Natural killer cell (primary cell): ENCODE results near the gene PRDX2. TPM values are rescaled to one million over a fixed set of nuclear protein-coding genes. Genes with fewer than 3 reads are reported as not detected.

Experiments
- ATAC-seq, 3 donors: fragments of 150-1000 bp in 2 of 3; fragments of 200-7000 bp in 1 of 3; cut with Tn5 transposase; 1 replicate in 1 of 3; 2 replicates in 2 of 3; pipeline ENCODE4 v1.10.0; 2021; ENCODE audit warnings: mild to moderate bottlenecking in 2 of 3, moderate library complexity in 2 of 3
- DNase-seq, 2 donors: peaks; one replicate each; pipeline versions ENCODE4 v3.0.0 to v3.0.0-alpha.2; 2013 to 2021; ENCODE audit warnings: mixed read lengths in 1 of 2
- H3K27ac ChIP-seq: one replicate; pipeline ENCODE4 v1.5.1; 2013; ENCODE audit warnings: mild to moderate bottlenecking, low read length
- H3K27me3 ChIP-seq: one replicate; pipeline ENCODE4 v1.6.1; 2013; ENCODE audit warnings: low read length; ENCODE audit not compliant: control insufficient read depth, insufficient read depth
- H3K36me3 ChIP-seq: one replicate; pipeline ENCODE4 v1.6.1; 2013; ENCODE audit warnings: low read length; ENCODE audit not compliant: control insufficient read depth, insufficient read depth
- H3K4me1 ChIP-seq: one replicate; pipeline ENCODE4 v1.6.1; 2013; ENCODE audit warnings: low read length; ENCODE audit not compliant: control insufficient read depth, insufficient read depth
- H3K4me3 ChIP-seq: one replicate; pipeline ENCODE4 v1.5.1; 2013; ENCODE audit warnings: low read length
- H3K9me3 ChIP-seq: one replicate; pipeline ENCODE4 v1.6.1; 2013; ENCODE audit warnings: low read length; ENCODE audit not compliant: control insufficient read depth, insufficient read depth
- H3K27ac Mint-ChIP-seq, 2 donors: one replicate each; pipeline ENCODE4 v1.8.0; 2022; ENCODE audit warnings: mild to moderate bottlenecking in 2 of 2, mixed read lengths in 2 of 2, moderate library complexity in 1 of 2
- H3K27me3 Mint-ChIP-seq, 2 donors: one replicate each; pipeline ENCODE4 v1.8.0; 2022; ENCODE audit warnings: low read depth in 2 of 2, mixed read lengths in 2 of 2
- H3K36me3 Mint-ChIP-seq: one replicate; pipeline ENCODE4 v1.8.0; 2022; ENCODE audit warnings: mixed read lengths
- H3K4me1 Mint-ChIP-seq, 2 donors: one replicate each; pipeline ENCODE4 v1.8.0; 2022; ENCODE audit warnings: mixed read lengths in 2 of 2
- H3K4me3 Mint-ChIP-seq: one replicate; pipeline ENCODE4 v1.8.0; 2022; ENCODE audit warnings: mild to moderate bottlenecking, moderate library complexity, mixed read lengths
- H3K9me3 Mint-ChIP-seq, 2 donors: one replicate each; pipeline ENCODE4 v1.8.0; 2022; ENCODE audit warnings: mixed read lengths in 2 of 2
- CTCF ChIP-seq: fragments of 200-600 bp; IDR thresholded peaks from one replicate; pipeline ENCODE4 v1.8.0; 2022; ENCODE audit warnings: antibody characterized with exemption
- WGBS: methylation state at CpG from one replicate; pipeline ENCODE4 v1.1.7; 2013; ENCODE audit warnings: missing lambda C conversion rate; ENCODE audit not compliant: insufficient coverage; 5-methylcytosine and 5-hydroxymethylcytosine counted together
- intact Hi-C: fragments of 100-400 bp; cut with micrococcal nuclease; formaldehyde crosslinking; loops from one replicate; pipeline ENCODE4 v1.14.2; 2022
- total RNA-seq, 4 donors: library from RNA; stranded (reverse); fragments of 120-200 nt in 1 of 4; gene quantifications; one replicate each; pipeline versions ENCODE4 v1.2.3 to v1.2.4, GENCODE V29; 2013 to 2022

PRDX2 gene
- total RNA-seq, 3 donors from 2014 or later (not counting 1 experiment from before 2014, with no cell fraction given) = 28.8 to 67.1 (median 66.9) TPM

- 25% methylated on average over 58 of the region's 58 CpGs for WGBS
- H3K36me3 Mint-ChIP-seq = no peaks in the 10 kb centered on the region
- peak within 1 kb of the TSS; percentile 83 for H3K4me3 Mint-ChIP-seq
- H3K4me1 Mint-ChIP-seq = peaks cover 12 to 27% of the 10 kb centered on the region in 2 donors
- Histone ChIP-seq H3K9me3 (no peaks in the 10 kb centered on the region), H3K4me3 (peak within 1 kb of the TSS; percentile 60), H3K36me3 (no peaks in the 10 kb centered on the region), H3K4me1 (peaks cover 41% of the 10 kb centered on the region), H3K27ac (peak within 1 kb of the TSS; percentile 49), H3K27me3 (no peaks in the 10 kb centered on the region)
- peak in 1 of 3 donors; percentile 11 for ATAC-seq
- H3K27me3 Mint-ChIP-seq = no peaks in the 10 kb centered on the region
- intact Hi-C loops = no loop called here
- peak in 1 of 2 donors; percentile 65 for DNase-seq
- H3K27ac Mint-ChIP-seq = peak within 1 kb of the TSS; percentile 72 to 85
- TF ChIP-seq CTCF = no peak
- H3K9me3 Mint-ChIP-seq = no peaks in the 10 kb centered on the region
Measured at GRCh38 chr19:12774588-12775555, 26.7 kb downstream of the PRDX2 start, which contains the start of gene HOOK2. TSS of gene HOOK2 (minus strand) at chr19:12775552. CDS start at chr19:12775449, 103 bp downstream.

- no peaks in the 10 kb centered on the region for H3K27me3 ChIP-seq
- no peak for TF ChIP-seq CTCF
- H3K4me3 ChIP-seq = no peak overlapping the region
- ATAC-seq (no peak), DNase-seq (peak in 1 of 2 donors; percentile 38)
- no peaks in the 10 kb centered on the region for H3K36me3 ChIP-seq
- 96% methylated on average over 2 of the region's 2 CpGs for WGBS
- Mint-ChIP-seq H3K4me1 (peaks cover 10 to 18% of the 10 kb centered on the region in 2 donors), H3K27me3 (no peaks in the 10 kb centered on the region), H3K4me3 (peak overlapping the region; percentile 54), H3K9me3 (no peaks in the 10 kb centered on the region), H3K36me3 (no peaks in the 10 kb centered on the region), H3K27ac (no peak overlapping the region)
- intact Hi-C loops = no loop called here
- H3K27ac ChIP-seq = no peak overlapping the region
- H3K9me3 ChIP-seq = no peaks in the 10 kb centered on the region
- peaks cover 28% of the 10 kb centered on the region for H3K4me1 ChIP-seq
Measured at GRCh38 chr19:12773571-12773970, 28.0 kb downstream of the PRDX2 start.

GRCh38 chr19:12772323-12772722, 29.3 kb downstream of the PRDX2 start:
- TF ChIP-seq CTCF = no peak

More at GRCh38 chr19:12772323-12772722, 29.3 kb downstream of the PRDX2 start:
- no peaks in the 10 kb centered on the region for H3K27me3 ChIP-seq
- H3K36me3 Mint-ChIP-seq = no peaks in the 10 kb centered on the region
- no peak overlapping the region for H3K27ac ChIP-seq
- no peaks in the 10 kb centered on the region for H3K9me3 ChIP-seq
- no peak overlapping the region for H3K4me3 ChIP-seq
- WGBS = 86% methylated on average over 4 of the region's 4 CpGs
- H3K27me3 Mint-ChIP-seq = no peaks in the 10 kb centered on the region
- no peaks in the 10 kb centered on the region for H3K36me3 ChIP-seq
- peaks cover 16% of the 10 kb centered on the region for H3K4me1 ChIP-seq
- no peak overlapping the region for H3K27ac Mint-ChIP-seq
- H3K4me1 Mint-ChIP-seq = peaks cover under 1 to 8% of the 10 kb centered on the region in 2 donors
- no peak overlapping the region for H3K4me3 Mint-ChIP-seq
- intact Hi-C loops = no loop called here
- ATAC-seq (no peak), DNase-seq (no peak)
- H3K9me3 Mint-ChIP-seq = no peaks in the 10 kb centered on the region
